Measurements from ENCODE around the gene UCP1. TPM values are rescaled to one million over a fixed set of nuclear protein-coding genes. Genes with fewer than 3 reads are reported as not detected.
A peak's percentile ranks its signal among the peaks of the same experiment; 100 is the strongest.

Gene UCP1
- total RNA-seq, 1 donor from 2014 or later: not detected

- no peak overlapping the region for H3K27ac Mint-ChIP-seq
- peaks cover 27% of the 10 kb centered on the region for H3K27me3 Mint-ChIP-seq (ENCODE audit: low read depth)
- intact Hi-C loops (cut with micrococcal nuclease): no loop called here
- H3K9me3 Mint-ChIP-seq: no peaks in the 10 kb centered on the region
- no peaks in the 10 kb centered on the region for H3K4me1 Mint-ChIP-seq (ENCODE audit: low read depth)
- H3K4me3 Mint-ChIP-seq (ENCODE audit: low read depth): no peak overlapping the region
- H3K36me3 Mint-ChIP-seq (ENCODE audit: low read depth): no peaks in the 10 kb centered on the region
- DNase-seq (ENCODE audit: low spot score): no peak
These were observed 15.7 kb upstream of the UCP1 start for GRCh38 chr4:140584439-140584838.

GRCh38 chr4:140581078-140581477 lies 12.3 kb upstream of the UCP1 start:
- Mint-ChIP-seq H3K4me3 (ENCODE audit: low read depth) (no peak overlapping the region), H3K9me3 (no peaks in the 10 kb centered on the region), H3K36me3 (ENCODE audit: low read depth) (no peaks in the 10 kb centered on the region), H3K27ac (no peak overlapping the region), H3K27me3 (ENCODE audit: low read depth) (peaks cover 46% of the 10 kb centered on the region), H3K4me1 (ENCODE audit: low read depth) (no peaks in the 10 kb centered on the region)
- DNase-seq (ENCODE audit: low spot score): no peak
- intact Hi-C loops (cut with micrococcal nuclease): no loop called here

GRCh38 chr4:140579278-140579677 lies 10.5 kb upstream of the UCP1 start:
- Mint-ChIP-seq H3K27me3 (ENCODE audit: low read depth) (peaks cover 44% of the 10 kb centered on the region), H3K27ac (no peak overlapping the region), H3K9me3 (no peaks in the 10 kb centered on the region), H3K4me1 (ENCODE audit: low read depth) (no peaks in the 10 kb centered on the region), H3K36me3 (ENCODE audit: low read depth) (no peaks in the 10 kb centered on the region), H3K4me3 (ENCODE audit: low read depth) (no peak overlapping the region)
- intact Hi-C loops (cut with micrococcal nuclease): no loop called here
- DNase-seq (ENCODE audit: low spot score): no peak

- intact Hi-C loops (cut with micrococcal nuclease): no loop called here
- H3K27me3 Mint-ChIP-seq (ENCODE audit: low read depth): peaks cover 58% of the 10 kb centered on the region
- no peaks in the 10 kb centered on the region for H3K4me1 Mint-ChIP-seq (ENCODE audit: low read depth)
- DNase-seq (ENCODE audit: low spot score): no peak
- H3K9me3 Mint-ChIP-seq: peaks cover 9% of the 10 kb centered on the region
- no peak overlapping the region for H3K4me3 Mint-ChIP-seq (ENCODE audit: low read depth)
- H3K27ac Mint-ChIP-seq: no peak overlapping the region
- H3K36me3 Mint-ChIP-seq (ENCODE audit: low read depth): no peaks in the 10 kb centered on the region
These were observed 6.7 kb upstream of the UCP1 start for GRCh38 chr4:140575489-140575888.

GRCh38 chr4:140571620-140572019 lies 2.9 kb upstream of the UCP1 start:
- H3K4me3 Mint-ChIP-seq (ENCODE audit: low read depth): no peak overlapping the region
- H3K9me3 Mint-ChIP-seq: peaks cover 13% of the 10 kb centered on the region
- no peak for DNase-seq (ENCODE audit: low spot score)
- H3K36me3 Mint-ChIP-seq (ENCODE audit: low read depth): no peaks in the 10 kb centered on the region
- H3K27ac Mint-ChIP-seq: no peak overlapping the region
- H3K27me3 Mint-ChIP-seq (ENCODE audit: low read depth): peaks cover 59% of the 10 kb centered on the region
- intact Hi-C loops (cut with micrococcal nuclease): no loop called here
- H3K4me1 Mint-ChIP-seq (ENCODE audit: low read depth): peaks cover 2% of the 10 kb centered on the region

- no peak for DNase-seq (ENCODE audit: low spot score)
- Mint-ChIP-seq H3K27me3 (ENCODE audit: low read depth) (peaks cover 56% of the 10 kb centered on the region), H3K4me1 (ENCODE audit: low read depth) (peaks cover 2% of the 10 kb centered on the region), H3K9me3 (peaks cover 13% of the 10 kb centered on the region), H3K27ac (no peak overlapping the region), H3K36me3 (ENCODE audit: low read depth) (no peaks in the 10 kb centered on the region), H3K4me3 (ENCODE audit: low read depth) (no peak overlapping the region)
- intact Hi-C loops (cut with micrococcal nuclease): no loop called here
These were observed 512 bp upstream of the UCP1 start for GRCh38 chr4:140569307-140569638.

- no peak overlapping the region for H3K4me3 Mint-ChIP-seq (ENCODE audit: low read depth)
These were observed 9.1 kb downstream of the UCP1 start for GRCh38 chr4:140559696-140560095.

GRCh38 chr4:140557831-140558435 lies 10.8 kb downstream of the UCP1 start:
- intact Hi-C loops (cut with micrococcal nuclease): loop anchor here (5.0 kb wide), 1 partner anchor 34 kb away; no protein-coding TSS in a partner anchor
- H3K4me1 Mint-ChIP-seq (ENCODE audit: low read depth): peaks cover 15% of the 10 kb centered on the region

More at GRCh38 chr4:140559696-140560095, 9.1 kb downstream of the UCP1 start:
- H3K27me3 Mint-ChIP-seq (ENCODE audit: low read depth): peaks cover 38% of the 10 kb centered on the region
- H3K4me1 Mint-ChIP-seq (ENCODE audit: low read depth): peaks cover 15% of the 10 kb centered on the region
- no peak for DNase-seq (ENCODE audit: low spot score)
- H3K9me3 Mint-ChIP-seq: no peaks in the 10 kb centered on the region
- no peak overlapping the region for H3K27ac Mint-ChIP-seq
- intact Hi-C loops (cut with micrococcal nuclease): loop anchor here (5.0 kb wide), 1 partner anchor 33 kb away; no protein-coding TSS in a partner anchor
- no peaks in the 10 kb centered on the region for H3K36me3 Mint-ChIP-seq (ENCODE audit: low read depth)

GRCh38 chr4:140556372-140557085 lies 12.2 kb downstream of the UCP1 start:
- H3K4me1 Mint-ChIP-seq (ENCODE audit: low read depth): peaks cover 15% of the 10 kb centered on the region
- no peak overlapping the region for H3K27ac Mint-ChIP-seq
- H3K27me3 Mint-ChIP-seq (ENCODE audit: low read depth): peaks cover 25% of the 10 kb centered on the region
- intact Hi-C loops (cut with micrococcal nuclease): loop anchor here (1.0 to 5.0 kb wide), 2 partner anchors 32 to 36 kb away; partner anchors contain the start of gene ELMOD2
- no peak overlapping the region for H3K4me3 Mint-ChIP-seq (ENCODE audit: low read depth)
- H3K9me3 Mint-ChIP-seq: no peaks in the 10 kb centered on the region
- peaks cover 6% of the 10 kb centered on the region for H3K36me3 Mint-ChIP-seq (ENCODE audit: low read depth)
- DNase-seq (ENCODE audit: low spot score): peak; percentile 10

More at GRCh38 chr4:140557831-140558435, 10.8 kb downstream of the UCP1 start:
- DNase-seq (ENCODE audit: low spot score): no peak
- Mint-ChIP-seq H3K27ac (no peak overlapping the region), H3K4me3 (ENCODE audit: low read depth) (no peak overlapping the region), H3K27me3 (ENCODE audit: low read depth) (peaks cover 34% of the 10 kb centered on the region), H3K9me3 (no peaks in the 10 kb centered on the region), H3K36me3 (ENCODE audit: low read depth) (no peaks in the 10 kb centered on the region)

GRCh38 chr4:140533951-140534480 lies 34.7 kb downstream of the UCP1 start:
- Mint-ChIP-seq H3K9me3 (no peaks in the 10 kb centered on the region), H3K36me3 (ENCODE audit: low read depth) (peaks cover 10% of the 10 kb centered on the region), H3K27me3 (ENCODE audit: low read depth) (no peaks in the 10 kb centered on the region), H3K4me3 (ENCODE audit: low read depth) (no peak overlapping the region), H3K4me1 (ENCODE audit: low read depth) (peaks cover 5% of the 10 kb centered on the region), H3K27ac (no peak overlapping the region)
- DNase-seq (ENCODE audit: low spot score): no peak
- intact Hi-C loops (cut with micrococcal nuclease): no loop called here

- intact Hi-C loops (cut with micrococcal nuclease): loop anchor here (10.0 kb wide), 3 partner anchors 1075 to 1445 kb away; partner anchors contain the start of genes NAA15, NDUFC1 and RAB33B
These were observed 39.3 kb downstream of the UCP1 start for GRCh38 chr4:140529434-140529833.

GRCh38 chr4:140523857-140524742 lies 44.7 kb downstream of the UCP1 start, which contains the start of gene ELMOD2:
TSS of gene ELMOD2 (plus strand) at chr4:140524168. CDS start at chr4:140525429, 1,261 bp downstream.
- peak within 1 kb of the TSS; percentile 49 for H3K27ac Mint-ChIP-seq
- H3K4me3 Mint-ChIP-seq (ENCODE audit: low read depth): peak within 1 kb of the TSS; percentile 85
- peaks cover 6% of the 10 kb centered on the region for H3K27me3 Mint-ChIP-seq (ENCODE audit: low read depth)
- no peaks in the 10 kb centered on the region for H3K9me3 Mint-ChIP-seq
- DNase-seq (ENCODE audit: low spot score): peak; percentile 97
- intact Hi-C loops (cut with micrococcal nuclease): loop anchor here (1.0 to 10.0 kb wide), 9 partner anchors 19 to 1439 kb away; partner anchors contain the start of genes NAA15, NDUFC1, RAB33B and SCOC
- peaks cover 11% of the 10 kb centered on the region for H3K4me1 Mint-ChIP-seq (ENCODE audit: low read depth)
- H3K36me3 Mint-ChIP-seq (ENCODE audit: low read depth): peaks cover 14% of the 10 kb centered on the region

More at GRCh38 chr4:140529434-140529833, 39.3 kb downstream of the UCP1 start:
- H3K4me1 Mint-ChIP-seq (ENCODE audit: low read depth): peaks cover 7% of the 10 kb centered on the region
- H3K27ac Mint-ChIP-seq: no peak overlapping the region
- no peaks in the 10 kb centered on the region for H3K9me3 Mint-ChIP-seq
- no peak for DNase-seq (ENCODE audit: low spot score)
- no peak overlapping the region for H3K4me3 Mint-ChIP-seq (ENCODE audit: low read depth)
- H3K36me3 Mint-ChIP-seq (ENCODE audit: low read depth): peaks cover 19% of the 10 kb centered on the region
- H3K27me3 Mint-ChIP-seq (ENCODE audit: low read depth): no peaks in the 10 kb centered on the region
